WTC11 (cell line): ENCODE measurements around the gene COPS6. TPM values are rescaled to one million over a fixed set of nuclear protein-coding genes. Genes with fewer than 3 reads are reported as not detected.

Experiments used
- ATAC-seq: fragments of 200-7000 bp; cut with Tn5 transposase; 2 replicates; pipeline ENCODE4 v1.10.0; 2021; ENCODE audit warnings: mild to moderate bottlenecking, moderate library complexity
- CTCF ChIA-PET: fragments of 300-600 bp; sonication (Branson Sonifier 250); formaldehyde crosslinking; loops from one replicate; lab custom pipeline; 2021; ENCODE audit warnings: antibody characterized with exemption; lab: Charles Lee
- POLR2A ChIA-PET: fragments of 350-600 bp; sonication (Branson Sonifier 250); formaldehyde crosslinking; loops from one replicate; lab custom pipeline; 2021; ENCODE audit warnings: antibody characterized with exemption; lab: Charles Lee
- DNase-seq: peaks from one replicate; pipeline ENCODE4 v3.0.0; 2021; ENCODE audit warnings: low spot score
- H3K27ac Mint-ChIP-seq: 2 replicates; pipeline ENCODE4 v1.8.0; 2021; ENCODE audit warnings: mixed read lengths
- H3K27me3 Mint-ChIP-seq: 2 replicates; pipeline ENCODE4 v1.8.0; 2021; ENCODE audit warnings: low read depth, mild to moderate bottlenecking, moderate library complexity, mixed read lengths
- H3K36me3 Mint-ChIP-seq: 2 replicates; pipeline ENCODE4 v1.8.0; 2021; ENCODE audit warnings: mixed read lengths
- H3K4me1 Mint-ChIP-seq: 2 replicates; pipeline ENCODE4 v1.8.0; 2022; ENCODE audit warnings: mixed read lengths
- H3K4me3 Mint-ChIP-seq: 2 replicates; pipeline ENCODE4 v1.8.0; 2021; ENCODE audit warnings: mild to moderate bottlenecking, moderate library complexity, mixed read lengths
- H3K9me3 Mint-ChIP-seq: 2 replicates; pipeline ENCODE4 v1.8.0; 2021; ENCODE audit warnings: mixed read lengths
- ESRRA ChIP-seq: sonication (generic); formaldehyde crosslinking; IDR thresholded peaks from 2 replicates; pipeline ENCODE4 v1.8.1; 2022; ENCODE audit warnings: mild to moderate bottlenecking, missing genetic modification reagents, borderline replicate concordance
- FOXP1 ChIP-seq: sonication (generic); formaldehyde crosslinking; IDR thresholded peaks from 2 replicates; pipeline ENCODE4 v1.8.0; 2022; ENCODE audit warnings: missing genetic modification reagents, mild to moderate bottlenecking, moderate library complexity, borderline replicate concordance
- HMGA2 ChIP-seq: fragments of 250-450 bp; sonication (Bioruptor Pico); IDR thresholded peaks from 2 replicates; pipeline ENCODE4 v1.4.0; 2021; ENCODE audit warnings: mild to moderate bottlenecking, moderate library complexity
- NR3C1 ChIP-seq: sonication (generic); formaldehyde crosslinking; conservative IDR thresholded peaks from 2 replicates; pipeline ENCODE4 v1.8.1; 2023; ENCODE audit warnings: low read depth, mild to moderate bottlenecking, missing genetic modification reagents
- PRRX2 ChIP-seq: fragments of 250-450 bp; sonication (Bioruptor Pico); IDR thresholded peaks from 2 replicates; pipeline ENCODE4 v1.8.0; 2021; ENCODE audit warnings: mild to moderate bottlenecking
- SMAD3 ChIP-seq: sonication (generic); formaldehyde crosslinking; IDR thresholded peaks from 2 replicates; pipeline ENCODE4 v1.8.0; 2022; ENCODE audit warnings: missing genetic modification reagents, mild to moderate bottlenecking, borderline replicate concordance
- SOX15 ChIP-seq: fragments of 250-450 bp; sonication (Bioruptor Pico); IDR thresholded peaks from 2 replicates; pipeline ENCODE4 v1.9.0; 2021; ENCODE audit warnings: mild to moderate bottlenecking
- TEAD1 ChIP-seq: sonication (generic); formaldehyde crosslinking; IDR thresholded peaks from 2 replicates; pipeline ENCODE4 v1.8.0; 2022; ENCODE audit warnings: mild to moderate bottlenecking, missing genetic modification reagents
- ZNF121 ChIP-seq: sonication (generic); formaldehyde crosslinking; IDR thresholded peaks from 2 replicates; pipeline ENCODE4 v1.8.0; 2023; ENCODE audit warnings: missing genetic modification reagents
- total RNA-seq: library from RNA; stranded (reverse); gene quantifications from 3 replicates; pipeline ENCODE4 v1.2.3, GENCODE V29; 2021
- TF ChIP-seq, protein P1 (sequence below): fragments of 200-600 bp; IDR thresholded peaks from 2 replicates; pipeline ENCODE4 v1.8.0; 2022; ENCODE audit warnings: antibody characterized with exemption
- TF ChIP-seq, protein P2 (sequence below): sonication (generic); formaldehyde crosslinking; IDR thresholded peaks from 2 replicates; pipeline ENCODE4 v1.8.0; 2022; ENCODE audit warnings: mild to moderate bottlenecking, missing genetic modification reagents
- TF ChIP-seq, protein P3 (sequence below): sonication (generic); formaldehyde crosslinking; IDR thresholded peaks from 2 replicates; pipeline ENCODE4 v1.8.1; 2023; ENCODE audit warnings: mild to moderate bottlenecking, missing genetic modification reagents
- TF ChIP-seq, protein P4 (sequence below): sonication (generic); formaldehyde crosslinking; conservative IDR thresholded peaks from 2 replicates; pipeline ENCODE4 v1.8.1; 2023; ENCODE audit warnings: mild to moderate bottlenecking, low read depth, missing genetic modification reagents, moderate library complexity
- TF ChIP-seq, protein P5 (sequence below): sonication (generic); formaldehyde crosslinking; IDR thresholded peaks from 2 replicates; pipeline ENCODE4 v1.8.0; 2023; ENCODE audit warnings: missing genetic modification reagents
- TF ChIP-seq, protein P6 (sequence below): sonication (generic); formaldehyde crosslinking; conservative IDR thresholded peaks from 2 replicates; pipeline ENCODE4 v1.8.1; 2022; ENCODE audit warnings: mild to moderate bottlenecking, missing genetic modification reagents
- TF ChIP-seq, protein P7 (sequence below): fragments of 250-450 bp; sonication (Bioruptor Pico); conservative IDR thresholded peaks from 2 replicates; pipeline ENCODE4 v1.9.0; 2021; ENCODE audit warnings: mild to moderate bottlenecking
- TF ChIP-seq, protein P8 (sequence below): sonication (generic); formaldehyde crosslinking; IDR thresholded peaks from 2 replicates; pipeline ENCODE4 v1.8.1; 2023; ENCODE audit warnings: mild to moderate bottlenecking, missing genetic modification reagents, moderate library complexity

The COPS6 gene
- total RNA-seq, 1 experiment from 2014 or later: 118 TPM

DNA sequence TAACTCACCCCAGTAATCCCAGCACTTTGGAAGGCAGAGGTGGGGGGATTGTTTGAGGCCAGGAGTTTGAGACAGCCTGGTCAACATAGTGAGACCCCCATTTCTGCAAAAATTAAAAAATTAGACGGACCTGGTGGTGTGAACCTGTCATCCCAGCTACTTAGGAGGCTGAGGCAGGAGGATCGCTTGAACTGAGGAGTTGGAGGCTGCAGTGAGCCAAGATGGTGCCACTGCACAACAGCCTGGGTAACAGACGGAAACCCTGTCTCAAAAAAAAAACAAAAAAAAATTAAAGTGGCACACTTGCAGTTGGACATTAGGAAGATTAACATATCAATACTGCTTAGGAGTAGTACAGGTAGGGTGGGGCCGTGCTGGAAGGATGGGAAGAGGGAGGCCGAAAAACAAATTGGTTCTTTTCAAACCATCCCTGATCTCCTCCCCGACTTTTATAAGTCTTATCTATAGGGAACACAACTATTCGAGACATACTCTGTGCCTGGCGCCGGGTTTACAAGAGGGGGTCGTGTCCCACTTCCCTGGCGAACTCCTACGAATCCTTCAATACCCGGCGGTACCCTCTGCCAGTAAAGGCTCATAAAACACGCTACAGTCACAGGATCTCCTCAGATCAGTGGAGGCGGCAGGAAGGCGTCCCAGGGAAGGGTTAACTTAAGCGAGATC is 29.8 kb downstream of the COPS6 start:
- TF ChIP-seq, protein P1, sequence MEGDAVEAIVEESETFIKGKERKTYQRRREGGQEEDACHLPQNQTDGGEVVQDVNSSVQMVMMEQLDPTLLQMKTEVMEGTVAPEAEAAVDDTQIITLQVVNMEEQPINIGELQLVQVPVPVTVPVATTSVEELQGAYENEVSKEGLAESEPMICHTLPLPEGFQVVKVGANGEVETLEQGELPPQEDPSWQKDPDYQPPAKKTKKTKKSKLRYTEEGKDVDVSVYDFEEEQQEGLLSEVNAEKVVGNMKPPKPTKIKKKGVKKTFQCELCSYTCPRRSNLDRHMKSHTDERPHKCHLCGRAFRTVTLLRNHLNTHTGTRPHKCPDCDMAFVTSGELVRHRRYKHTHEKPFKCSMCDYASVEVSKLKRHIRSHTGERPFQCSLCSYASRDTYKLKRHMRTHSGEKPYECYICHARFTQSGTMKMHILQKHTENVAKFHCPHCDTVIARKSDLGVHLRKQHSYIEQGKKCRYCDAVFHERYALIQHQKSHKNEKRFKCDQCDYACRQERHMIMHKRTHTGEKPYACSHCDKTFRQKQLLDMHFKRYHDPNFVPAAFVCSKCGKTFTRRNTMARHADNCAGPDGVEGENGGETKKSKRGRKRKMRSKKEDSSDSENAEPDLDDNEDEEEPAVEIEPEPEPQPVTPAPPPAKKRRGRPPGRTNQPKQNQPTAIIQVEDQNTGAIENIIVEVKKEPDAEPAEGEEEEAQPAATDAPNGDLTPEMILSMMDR: no peak
- TF ChIP-seq PRRX2 (CRISPR knock-in tag) (no peak), TEAD1 (CRISPR knock-in tag) (no peak), NR3C1 (CRISPR knock-in tag) (no peak), ZNF121 (CRISPR knock-in tag) (no peak), HMGA2 (CRISPR knock-in tag) (no peak), SMAD3 (CRISPR knock-in tag) (no peak), SOX15 (no peak), FOXP1 (CRISPR knock-in tag) (no peak), ESRRA (CRISPR knock-in tag) (no peak)
- TF ChIP-seq, protein P2, sequence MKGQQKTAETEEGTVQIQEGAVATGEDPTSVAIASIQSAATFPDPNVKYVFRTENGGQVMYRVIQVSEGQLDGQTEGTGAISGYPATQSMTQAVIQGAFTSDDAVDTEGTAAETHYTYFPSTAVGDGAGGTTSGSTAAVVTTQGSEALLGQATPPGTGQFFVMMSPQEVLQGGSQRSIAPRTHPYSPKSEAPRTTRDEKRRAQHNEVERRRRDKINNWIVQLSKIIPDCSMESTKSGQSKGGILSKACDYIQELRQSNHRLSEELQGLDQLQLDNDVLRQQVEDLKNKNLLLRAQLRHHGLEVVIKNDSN (CRISPR knock-in tag): no peak
- TF ChIP-seq, protein P3, sequence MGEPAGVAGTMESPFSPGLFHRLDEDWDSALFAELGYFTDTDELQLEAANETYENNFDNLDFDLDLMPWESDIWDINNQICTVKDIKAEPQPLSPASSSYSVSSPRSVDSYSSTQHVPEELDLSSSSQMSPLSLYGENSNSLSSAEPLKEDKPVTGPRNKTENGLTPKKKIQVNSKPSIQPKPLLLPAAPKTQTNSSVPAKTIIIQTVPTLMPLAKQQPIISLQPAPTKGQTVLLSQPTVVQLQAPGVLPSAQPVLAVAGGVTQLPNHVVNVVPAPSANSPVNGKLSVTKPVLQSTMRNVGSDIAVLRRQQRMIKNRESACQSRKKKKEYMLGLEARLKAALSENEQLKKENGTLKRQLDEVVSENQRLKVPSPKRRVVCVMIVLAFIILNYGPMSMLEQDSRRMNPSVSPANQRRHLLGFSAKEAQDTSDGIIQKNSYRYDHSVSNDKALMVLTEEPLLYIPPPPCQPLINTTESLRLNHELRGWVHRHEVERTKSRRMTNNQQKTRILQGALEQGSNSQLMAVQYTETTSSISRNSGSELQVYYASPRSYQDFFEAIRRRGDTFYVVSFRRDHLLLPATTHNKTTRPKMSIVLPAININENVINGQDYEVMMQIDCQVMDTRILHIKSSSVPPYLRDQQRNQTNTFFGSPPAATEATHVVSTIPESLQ (CRISPR knock-in tag): no peak
- TF ChIP-seq, protein P4, sequence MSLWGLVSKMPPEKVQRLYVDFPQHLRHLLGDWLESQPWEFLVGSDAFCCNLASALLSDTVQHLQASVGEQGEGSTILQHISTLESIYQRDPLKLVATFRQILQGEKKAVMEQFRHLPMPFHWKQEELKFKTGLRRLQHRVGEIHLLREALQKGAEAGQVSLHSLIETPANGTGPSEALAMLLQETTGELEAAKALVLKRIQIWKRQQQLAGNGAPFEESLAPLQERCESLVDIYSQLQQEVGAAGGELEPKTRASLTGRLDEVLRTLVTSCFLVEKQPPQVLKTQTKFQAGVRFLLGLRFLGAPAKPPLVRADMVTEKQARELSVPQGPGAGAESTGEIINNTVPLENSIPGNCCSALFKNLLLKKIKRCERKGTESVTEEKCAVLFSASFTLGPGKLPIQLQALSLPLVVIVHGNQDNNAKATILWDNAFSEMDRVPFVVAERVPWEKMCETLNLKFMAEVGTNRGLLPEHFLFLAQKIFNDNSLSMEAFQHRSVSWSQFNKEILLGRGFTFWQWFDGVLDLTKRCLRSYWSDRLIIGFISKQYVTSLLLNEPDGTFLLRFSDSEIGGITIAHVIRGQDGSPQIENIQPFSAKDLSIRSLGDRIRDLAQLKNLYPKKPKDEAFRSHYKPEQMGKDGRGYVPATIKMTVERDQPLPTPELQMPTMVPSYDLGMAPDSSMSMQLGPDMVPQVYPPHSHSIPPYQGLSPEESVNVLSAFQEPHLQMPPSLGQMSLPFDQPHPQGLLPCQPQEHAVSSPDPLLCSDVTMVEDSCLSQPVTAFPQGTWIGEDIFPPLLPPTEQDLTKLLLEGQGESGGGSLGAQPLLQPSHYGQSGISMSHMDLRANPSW: no peak
- TF ChIP-seq, protein P5, sequence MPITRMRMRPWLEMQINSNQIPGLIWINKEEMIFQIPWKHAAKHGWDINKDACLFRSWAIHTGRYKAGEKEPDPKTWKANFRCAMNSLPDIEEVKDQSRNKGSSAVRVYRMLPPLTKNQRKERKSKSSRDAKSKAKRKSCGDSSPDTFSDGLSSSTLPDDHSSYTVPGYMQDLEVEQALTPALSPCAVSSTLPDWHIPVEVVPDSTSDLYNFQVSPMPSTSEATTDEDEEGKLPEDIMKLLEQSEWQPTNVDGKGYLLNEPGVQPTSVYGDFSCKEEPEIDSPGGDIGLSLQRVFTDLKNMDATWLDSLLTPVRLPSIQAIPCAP (CRISPR knock-in tag): no peak
- TF ChIP-seq, protein P6, sequence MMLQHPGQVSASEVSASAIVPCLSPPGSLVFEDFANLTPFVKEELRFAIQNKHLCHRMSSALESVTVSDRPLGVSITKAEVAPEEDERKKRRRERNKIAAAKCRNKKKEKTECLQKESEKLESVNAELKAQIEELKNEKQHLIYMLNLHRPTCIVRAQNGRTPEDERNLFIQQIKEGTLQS (CRISPR knock-in tag): no peak
- TF ChIP-seq, protein P7, sequence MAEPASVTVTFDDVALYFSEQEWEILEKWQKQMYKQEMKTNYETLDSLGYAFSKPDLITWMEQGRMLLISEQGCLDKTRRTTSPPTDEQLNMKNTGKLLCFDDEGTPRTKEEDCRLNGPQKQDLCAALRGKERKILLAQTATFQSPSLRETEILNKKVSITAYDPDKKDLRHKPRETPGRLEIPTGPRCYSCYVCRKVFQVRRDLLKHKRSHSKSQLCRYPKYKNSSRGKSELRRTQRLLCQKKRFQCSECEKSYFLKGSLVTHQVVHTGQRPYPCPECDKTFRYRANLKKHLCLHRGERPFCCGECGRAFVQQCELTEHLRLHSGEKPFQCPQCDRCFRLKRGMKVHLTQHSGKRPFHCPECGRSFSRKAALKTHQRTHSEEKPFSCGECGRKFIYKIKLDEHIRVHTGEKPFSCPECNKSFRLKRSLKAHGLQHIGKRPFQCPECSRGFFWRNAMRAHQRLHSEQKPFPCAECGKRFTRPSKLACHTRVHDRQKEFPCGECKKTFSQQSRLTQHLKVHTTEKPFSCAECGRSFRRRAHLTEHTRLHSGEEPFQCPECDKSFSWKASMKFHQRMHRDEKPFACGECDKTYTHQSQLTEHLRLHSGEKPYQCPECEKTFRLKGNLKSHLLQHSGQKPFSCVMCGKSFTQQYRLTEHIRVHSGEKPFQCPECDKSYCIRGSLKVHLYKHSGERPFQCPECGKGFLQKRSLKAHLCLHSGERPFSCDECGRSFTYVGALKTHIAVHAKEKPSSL: no peak
- TF ChIP-seq, protein P8, sequence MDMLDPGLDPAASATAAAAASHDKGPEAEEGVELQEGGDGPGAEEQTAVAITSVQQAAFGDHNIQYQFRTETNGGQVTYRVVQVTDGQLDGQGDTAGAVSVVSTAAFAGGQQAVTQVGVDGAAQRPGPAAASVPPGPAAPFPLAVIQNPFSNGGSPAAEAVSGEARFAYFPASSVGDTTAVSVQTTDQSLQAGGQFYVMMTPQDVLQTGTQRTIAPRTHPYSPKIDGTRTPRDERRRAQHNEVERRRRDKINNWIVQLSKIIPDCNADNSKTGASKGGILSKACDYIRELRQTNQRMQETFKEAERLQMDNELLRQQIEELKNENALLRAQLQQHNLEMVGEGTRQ: no peak
- Mint-ChIP-seq H3K4me3 (peak overlapping the region; percentile 98), H3K4me1 (peaks cover 15% of the 10 kb centered on the region), H3K27me3 (no peaks in the 10 kb centered on the region), H3K9me3 (no peaks in the 10 kb centered on the region), H3K27ac (peak overlapping the region; percentile 96), H3K36me3 (peaks cover 5% of the 10 kb centered on the region)
- ATAC-seq (no peak), DNase-seq (no peak)
- ChIA-PET CTCF (no interaction called here), POLR2A (no interaction called here)
